BJ (cell line): ENCODE results near the gene SOX12. TPM values are rescaled to one million over a fixed set of nuclear protein-coding genes. Genes with fewer than 3 reads are reported as not detected.

Experiments
- CTCF ChIA-PET: fragments of 350-600 bp; formaldehyde crosslinking; extraction: SDS; loops from one replicate; lab custom pipeline; 2021; ENCODE audit warnings: antibody characterized with exemption, inconsistent platforms; lab: Yijun Ruan, JAX
- POLR2A ChIA-PET: fragments of 300-600 bp; sonication (Branson Sonifier 250); formaldehyde crosslinking; extraction: SDS; loops from one replicate; lab custom pipeline; 2021; ENCODE audit warnings: antibody characterized with exemption; lab: Charles Lee
- DNase-seq: peaks from one replicate; pipeline ENCODE4 v3.0.0-alpha.2; 2011; ENCODE audit warnings: low read depth
- H3K27me3 ChIP-seq: 2 replicates; pipeline ENCODE4 v1.6.0; 2011; ENCODE audit warnings: low read length; ENCODE audit not compliant: control insufficient read depth, insufficient read depth
- H3K36me3 ChIP-seq: 2 replicates; pipeline ENCODE4 v1.5.1; 2011; ENCODE audit warnings: low read length; ENCODE audit not compliant: control insufficient read depth, insufficient read depth
- H3K4me3 ChIP-seq: 2 replicates; pipeline ENCODE4 v1.5.1; 2011; ENCODE audit warnings: low read depth, mild to moderate bottlenecking, control low read depth, low read length
- polyA plus RNA-seq: library from polyadenylated mRNA; depleted of rRNA; stranded (reverse); fragments of >200 nt; gene quantifications from 2 replicates; pipeline ENCODE4 v1.2.3, GENCODE V29; 2011
- TF ChIP-seq, protein P1 (sequence below): IDR thresholded peaks from 2 replicates; pipeline ENCODE4 v1.5.1; 2011; ENCODE audit warnings: low read depth, mild to moderate bottlenecking, control low read depth, inconsistent platforms, low read length, moderate library complexity; ENCODE audit not compliant: insufficient read depth

SOX12 gene
- polyA plus RNA-seq, 1 experiment: 3.6 TPM

DNA sequence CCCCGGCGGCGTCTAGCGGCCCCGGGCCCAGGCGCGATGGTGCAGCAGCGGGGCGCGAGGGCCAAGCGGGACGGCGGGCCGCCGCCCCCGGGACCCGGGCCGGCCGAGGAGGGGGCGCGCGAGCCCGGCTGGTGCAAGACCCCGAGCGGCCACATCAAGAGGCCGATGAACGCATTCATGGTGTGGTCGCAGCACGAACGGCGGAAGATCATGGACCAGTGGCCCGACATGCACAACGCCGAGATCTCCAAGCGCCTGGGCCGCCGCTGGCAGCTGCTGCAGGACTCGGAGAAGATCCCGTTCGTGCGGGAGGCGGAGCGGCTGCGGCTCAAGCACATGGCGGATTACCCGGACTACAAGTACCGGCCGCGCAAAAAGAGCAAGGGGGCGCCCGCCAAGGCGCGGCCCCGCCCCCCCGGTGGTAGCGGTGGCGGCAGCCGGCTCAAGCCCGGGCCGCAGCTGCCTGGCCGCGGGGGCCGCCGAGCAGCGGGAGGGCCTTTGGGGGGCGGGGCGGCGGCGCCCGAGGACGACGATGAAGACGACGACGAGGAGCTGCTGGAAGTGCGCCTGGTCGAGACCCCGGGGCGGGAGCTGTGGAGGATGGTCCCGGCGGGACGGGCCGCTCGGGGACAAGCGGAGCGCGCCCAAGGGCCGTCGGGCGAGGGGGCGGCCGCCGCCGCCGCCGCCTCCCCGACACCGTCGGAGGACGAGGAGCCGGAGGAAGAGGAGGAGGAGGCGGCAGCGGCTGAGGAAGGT lies 715 bp downstream of the SOX12 start:
- no peaks in the 10 kb centered on the region for H3K27me3 ChIP-seq
- ChIA-PET POLR2A (no interaction called here), CTCF (interaction anchor here (0.8 to 1.4 kb wide), 3 partner anchors 15 to 59 kb away, joined by 3 to 4 read pairs (median 4); no protein-coding TSS in a partner anchor)
- peak overlapping the region; percentile 85 for H3K4me3 ChIP-seq
- no peak for DNase-seq
- TF ChIP-seq, protein P1, sequence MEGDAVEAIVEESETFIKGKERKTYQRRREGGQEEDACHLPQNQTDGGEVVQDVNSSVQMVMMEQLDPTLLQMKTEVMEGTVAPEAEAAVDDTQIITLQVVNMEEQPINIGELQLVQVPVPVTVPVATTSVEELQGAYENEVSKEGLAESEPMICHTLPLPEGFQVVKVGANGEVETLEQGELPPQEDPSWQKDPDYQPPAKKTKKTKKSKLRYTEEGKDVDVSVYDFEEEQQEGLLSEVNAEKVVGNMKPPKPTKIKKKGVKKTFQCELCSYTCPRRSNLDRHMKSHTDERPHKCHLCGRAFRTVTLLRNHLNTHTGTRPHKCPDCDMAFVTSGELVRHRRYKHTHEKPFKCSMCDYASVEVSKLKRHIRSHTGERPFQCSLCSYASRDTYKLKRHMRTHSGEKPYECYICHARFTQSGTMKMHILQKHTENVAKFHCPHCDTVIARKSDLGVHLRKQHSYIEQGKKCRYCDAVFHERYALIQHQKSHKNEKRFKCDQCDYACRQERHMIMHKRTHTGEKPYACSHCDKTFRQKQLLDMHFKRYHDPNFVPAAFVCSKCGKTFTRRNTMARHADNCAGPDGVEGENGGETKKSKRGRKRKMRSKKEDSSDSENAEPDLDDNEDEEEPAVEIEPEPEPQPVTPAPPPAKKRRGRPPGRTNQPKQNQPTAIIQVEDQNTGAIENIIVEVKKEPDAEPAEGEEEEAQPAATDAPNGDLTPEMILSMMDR: no peak
- peaks cover 3% of the 10 kb centered on the region; the same call in 1 of the 2 replicates for H3K36me3 ChIP-seq

DNA sequence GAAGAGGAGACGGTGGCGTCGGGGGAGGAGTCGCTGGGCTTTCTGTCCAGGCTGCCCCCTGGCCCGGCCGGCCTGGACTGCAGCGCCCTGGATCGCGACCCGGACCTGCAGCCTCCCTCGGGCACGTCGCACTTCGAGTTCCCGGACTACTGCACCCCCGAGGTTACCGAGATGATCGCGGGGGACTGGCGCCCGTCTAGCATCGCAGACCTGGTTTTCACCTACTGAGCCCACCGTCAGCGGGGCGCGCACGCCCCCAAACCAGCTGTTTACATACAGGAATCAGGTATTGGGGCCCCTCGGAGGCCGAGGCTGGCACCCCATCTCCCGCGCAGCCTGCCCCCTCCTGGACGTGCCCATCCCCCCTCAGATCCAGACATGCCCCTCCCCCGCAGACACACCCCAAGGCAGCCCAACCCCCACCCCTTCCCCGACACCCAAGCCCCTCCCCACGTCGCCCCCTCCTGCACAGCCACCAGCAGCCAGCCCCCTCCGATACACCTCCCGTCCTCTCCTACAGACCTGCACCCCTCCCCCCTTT lies 1.4 kb downstream of the SOX12 start:
- ChIA-PET CTCF (interaction anchor here (1.1 kb wide), 1 partner anchor 16 kb away, joined by 3 read pairs; no protein-coding TSS in a partner anchor), POLR2A (no interaction called here)
- TF ChIP-seq, protein P1: no peak; the same call in 1 of the 2 replicates
- Histone ChIP-seq H3K36me3 (peaks cover 3% of the 10 kb centered on the region; the same call in 1 of the 2 replicates), H3K27me3 (no peaks in the 10 kb centered on the region), H3K4me3 (peak overlapping the region; percentile 85)
- DNase-seq: no peak

DNA sequence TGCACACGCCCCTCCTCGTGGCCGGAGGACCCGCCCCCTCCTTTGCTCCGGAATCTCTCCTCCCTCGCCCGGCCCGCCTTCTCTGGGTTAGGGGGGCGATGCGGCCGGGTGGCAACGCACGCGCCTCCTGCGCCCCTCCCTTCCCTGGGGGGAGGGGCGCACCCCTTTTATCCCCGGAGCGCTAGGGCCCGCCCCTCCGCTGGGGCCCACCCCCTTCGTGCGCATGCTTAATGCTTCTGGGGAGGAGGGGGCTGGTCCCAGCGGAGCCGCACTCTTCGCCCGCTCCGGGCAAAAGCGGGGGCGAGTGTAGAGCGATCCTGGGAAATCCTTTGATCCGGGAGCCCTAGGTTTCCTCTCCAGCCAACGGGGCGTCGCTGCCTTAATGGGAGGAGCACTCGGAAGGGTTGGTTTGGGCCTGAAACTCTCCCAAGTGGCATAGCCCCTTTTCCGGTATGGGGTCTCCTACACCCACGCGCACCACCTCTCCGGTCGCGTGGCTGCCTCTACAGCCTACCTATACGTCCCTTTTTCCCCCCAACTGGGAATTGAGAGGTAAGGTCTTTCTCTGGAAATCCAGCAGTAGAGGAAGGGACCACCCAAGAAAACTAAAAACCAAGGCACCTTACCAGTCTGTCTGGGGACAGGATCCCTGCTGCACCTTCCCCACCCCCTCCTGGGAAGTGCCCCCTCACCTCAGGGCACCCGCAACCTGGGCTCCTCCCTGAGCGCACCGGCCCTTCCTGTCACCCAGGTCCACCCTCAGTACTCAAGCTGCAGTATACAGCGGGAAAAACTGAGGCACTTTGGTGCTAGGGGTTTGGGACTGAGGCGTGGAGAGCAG lies 2.1 kb downstream of the SOX12 start:
- ChIA-PET CTCF (no interaction called here), POLR2A (no interaction called here)
- Histone ChIP-seq H3K27me3 (no peaks in the 10 kb centered on the region), H3K36me3 (peaks cover 3% of the 10 kb centered on the region; the same call in 1 of the 2 replicates), H3K4me3 (peak overlapping the region; percentile 85)
- DNase-seq: no peak
- TF ChIP-seq, protein P1: no peak

DNA sequence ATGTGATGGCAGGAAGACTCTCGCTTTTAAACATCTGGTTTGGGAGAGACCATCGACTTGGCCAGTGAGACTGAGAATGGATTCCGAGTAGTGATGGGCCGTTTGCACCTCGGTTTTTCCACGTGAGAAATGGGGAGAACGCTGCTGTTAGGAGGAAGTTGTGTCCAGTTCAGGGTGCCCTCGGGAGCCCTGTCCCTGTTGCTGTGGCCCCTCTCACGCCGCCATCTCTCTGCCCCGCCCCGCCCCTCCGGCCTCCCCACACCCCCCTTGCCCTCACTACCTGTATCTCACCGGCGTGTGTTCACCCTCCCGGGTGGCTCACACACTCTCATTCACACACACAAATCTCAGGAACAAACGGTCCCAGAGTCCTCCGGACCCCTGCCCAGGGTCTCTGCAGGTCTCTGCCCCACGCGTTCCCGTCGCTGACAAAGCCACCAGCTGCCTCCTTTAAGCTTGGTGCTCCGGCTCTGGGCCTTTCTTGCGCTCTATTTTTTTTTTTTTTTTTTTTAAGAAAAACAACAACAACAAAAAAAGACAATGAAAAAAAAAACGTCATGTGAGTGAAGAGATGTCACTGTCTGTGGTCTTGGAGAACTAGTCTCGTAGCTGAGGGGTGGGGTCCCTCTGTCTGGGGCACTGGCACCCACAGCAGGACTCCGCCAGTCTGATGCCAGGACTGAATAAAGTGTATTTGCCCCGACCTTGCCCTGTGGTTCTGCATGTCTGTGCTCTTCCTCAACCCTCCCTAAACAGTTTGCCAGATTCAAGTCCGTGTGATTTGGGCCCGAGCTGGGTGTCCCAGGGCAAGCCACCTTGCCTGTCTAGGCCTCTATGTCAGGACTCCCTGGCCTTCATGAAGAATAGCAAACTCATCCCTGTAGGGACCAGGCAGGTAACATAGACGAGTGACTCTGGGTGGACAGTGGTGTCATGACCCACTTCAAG lies 2.9 kb downstream of the SOX12 start:
- Histone ChIP-seq H3K36me3 (peaks cover 3% of the 10 kb centered on the region; the same call in 1 of the 2 replicates), H3K4me3 (peak overlapping the region; percentile 85), H3K27me3 (no peaks in the 10 kb centered on the region)
- TF ChIP-seq, protein P1: no peak
- ChIA-PET CTCF (interaction anchor here (1.0 to 3.3 kb wide), 3 partner anchors 12 to 69 kb away, joined by 3 to 25 read pairs (median 5); no protein-coding TSS in a partner anchor), POLR2A (no interaction called here)
- DNase-seq: no peak
